GM18868 (cell line): Measurements from ENCODE around the gene C3orf52.
A peak's percentile ranks its signal among the peaks of the same experiment; 100 is the strongest.

ENCODE experiments used
- ATAC-seq: cut with Tn5 transposase; IDR thresholded peaks from one replicate; pipeline ENCODE4 v1.9.1; 2021; ENCODE audit warnings: mild to moderate bottlenecking, moderate library complexity; ENCODE audit not compliant: unreplicated experiment

C3orf52 gene

DNA sequence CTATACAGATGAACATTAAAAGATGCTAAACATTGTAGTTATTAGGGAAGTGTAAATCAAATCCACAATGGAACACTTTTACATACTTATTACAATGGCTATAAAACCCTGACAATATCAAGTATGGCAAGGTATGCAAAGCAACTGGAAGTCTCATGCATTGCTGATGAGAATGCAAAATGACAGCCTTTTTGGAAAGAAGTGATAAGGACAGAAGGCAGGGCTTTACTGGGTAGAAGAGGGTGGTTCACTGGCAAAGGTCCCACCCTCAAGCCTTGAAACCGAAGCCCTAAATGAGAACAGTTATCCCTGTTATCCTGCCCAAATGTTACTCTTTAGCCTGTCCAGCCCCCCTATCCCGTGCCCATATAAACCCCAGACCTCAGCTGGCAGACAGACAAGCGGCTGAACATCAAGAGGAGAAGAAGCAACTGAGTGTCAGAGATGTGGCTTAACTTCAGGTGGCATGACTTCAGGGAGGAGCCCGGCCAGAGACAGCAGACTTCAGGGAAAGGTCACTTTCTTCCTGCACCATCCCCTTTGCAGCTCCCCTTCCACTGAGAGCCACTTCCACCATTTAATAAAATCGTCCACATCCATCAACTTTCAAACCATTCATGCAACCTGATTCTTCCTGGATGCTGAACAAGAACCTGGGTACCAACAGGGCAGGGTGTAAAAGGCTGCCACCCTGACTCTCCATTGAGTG is 47.6 kb downstream of the C3orf52 start:
- ATAC-seq = no peak

DNA sequence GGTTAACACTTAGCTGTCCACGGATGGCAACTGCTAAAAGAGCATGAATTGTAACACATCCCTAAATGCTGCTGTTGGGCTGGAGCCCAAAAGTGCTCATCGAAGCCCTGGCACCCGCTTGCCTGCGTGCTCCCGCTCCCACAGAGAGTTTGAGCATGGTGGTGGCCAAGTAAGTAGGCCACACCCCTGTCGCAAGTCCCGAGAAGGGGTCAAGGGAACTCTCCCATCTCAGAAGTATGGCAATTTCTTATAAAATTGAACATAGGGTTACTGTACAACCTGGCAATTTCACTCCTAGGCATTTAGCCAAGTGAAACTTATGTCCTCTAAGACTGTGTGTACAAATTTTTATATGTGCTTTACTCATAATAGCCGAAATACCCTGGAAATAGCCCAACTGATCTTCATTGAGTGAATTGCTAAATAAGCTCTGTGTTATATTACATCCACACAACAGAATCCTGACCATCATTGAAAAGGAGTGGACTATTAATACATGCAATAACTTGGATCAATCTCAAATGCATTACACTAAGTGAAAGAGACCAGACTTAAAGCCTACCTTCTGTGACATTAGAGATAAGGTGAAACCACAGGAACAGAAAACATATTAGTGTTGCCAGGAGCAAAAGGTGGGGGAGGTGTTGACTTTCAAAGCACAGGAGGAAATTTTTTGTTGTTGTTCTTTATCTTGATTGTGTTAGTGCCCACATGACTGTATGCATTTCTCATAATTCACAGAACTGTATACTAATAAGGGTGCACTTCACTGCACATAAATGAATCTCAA is 48.3 kb downstream of the C3orf52 start:
- peak; percentile 12 for ATAC-seq

DNA sequence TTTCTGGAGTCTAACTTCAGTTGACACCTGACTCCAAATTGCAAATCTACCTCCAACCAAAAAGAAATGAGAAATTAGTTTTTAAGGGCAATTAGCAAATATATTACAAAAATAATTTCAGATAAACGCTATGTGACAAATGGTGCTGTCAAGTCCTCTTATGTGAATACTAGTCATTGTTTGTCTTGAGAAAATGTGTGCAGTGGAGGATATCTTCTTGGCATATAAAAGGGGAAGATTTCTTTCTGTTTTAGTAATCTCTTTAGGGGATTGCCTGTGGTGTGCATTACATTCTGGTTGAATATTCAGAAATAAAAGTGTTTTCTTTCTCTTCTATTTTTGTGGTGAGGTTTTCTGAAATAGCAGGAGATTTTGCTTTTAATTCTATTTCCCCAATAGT is 49.9 kb downstream of the C3orf52 start:
- peak; percentile 25 for ATAC-seq

DNA sequence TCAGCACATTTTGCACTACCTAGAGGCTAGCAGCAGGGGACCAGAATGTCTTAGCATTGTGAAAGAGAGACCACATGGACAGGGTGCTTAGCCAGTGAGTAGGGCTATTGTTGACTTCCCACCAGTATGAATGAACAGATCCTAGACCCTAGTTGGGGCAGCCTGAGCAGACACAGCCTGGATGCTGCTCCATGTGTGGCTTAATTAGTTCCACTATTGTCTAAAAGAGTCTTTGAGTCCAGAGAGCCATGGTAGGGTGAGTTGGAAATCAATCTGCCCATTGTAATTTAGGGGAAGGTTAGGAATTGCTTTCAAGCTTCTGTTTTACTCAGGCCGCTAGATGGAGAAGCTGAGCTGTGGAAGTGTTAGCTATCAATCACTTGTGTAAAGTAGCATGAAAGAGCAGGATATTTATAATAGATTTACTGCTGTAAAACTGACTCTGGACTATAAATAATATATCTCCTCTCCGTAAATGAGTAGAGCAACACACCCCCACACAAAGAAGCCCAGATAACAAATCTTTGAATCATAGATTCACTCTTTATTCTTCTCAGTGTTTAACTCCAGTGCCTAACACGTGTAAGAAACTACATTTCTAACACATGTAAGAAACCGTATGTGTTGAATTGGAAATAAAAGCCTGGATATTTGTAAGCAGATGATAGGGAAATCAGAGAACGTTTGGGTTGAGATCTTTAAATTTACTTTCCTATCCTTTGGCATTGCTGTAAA is 50.9 kb downstream of the C3orf52 start:
- peak; percentile 23 for ATAC-seq

DNA sequence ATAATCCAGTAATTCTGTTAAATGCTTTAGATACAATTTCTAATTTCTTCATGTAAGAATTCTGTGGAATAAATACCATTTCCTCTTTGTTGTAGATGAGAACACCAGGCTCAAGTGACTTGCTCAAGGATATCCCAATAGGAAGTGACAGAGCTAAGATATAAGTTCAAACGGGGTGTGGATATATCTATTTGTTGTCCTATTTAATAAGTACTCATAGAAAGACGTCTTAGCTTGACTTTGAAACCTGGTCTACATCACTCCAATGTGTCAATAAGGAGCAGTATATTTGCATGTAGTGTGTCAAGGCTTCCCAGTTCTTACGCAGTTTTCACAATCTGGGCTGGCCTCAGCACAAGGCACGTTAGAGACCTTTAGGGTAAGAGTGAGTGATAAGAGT is 51.6 kb downstream of the C3orf52 start:
- ATAC-seq = no peak

DNA sequence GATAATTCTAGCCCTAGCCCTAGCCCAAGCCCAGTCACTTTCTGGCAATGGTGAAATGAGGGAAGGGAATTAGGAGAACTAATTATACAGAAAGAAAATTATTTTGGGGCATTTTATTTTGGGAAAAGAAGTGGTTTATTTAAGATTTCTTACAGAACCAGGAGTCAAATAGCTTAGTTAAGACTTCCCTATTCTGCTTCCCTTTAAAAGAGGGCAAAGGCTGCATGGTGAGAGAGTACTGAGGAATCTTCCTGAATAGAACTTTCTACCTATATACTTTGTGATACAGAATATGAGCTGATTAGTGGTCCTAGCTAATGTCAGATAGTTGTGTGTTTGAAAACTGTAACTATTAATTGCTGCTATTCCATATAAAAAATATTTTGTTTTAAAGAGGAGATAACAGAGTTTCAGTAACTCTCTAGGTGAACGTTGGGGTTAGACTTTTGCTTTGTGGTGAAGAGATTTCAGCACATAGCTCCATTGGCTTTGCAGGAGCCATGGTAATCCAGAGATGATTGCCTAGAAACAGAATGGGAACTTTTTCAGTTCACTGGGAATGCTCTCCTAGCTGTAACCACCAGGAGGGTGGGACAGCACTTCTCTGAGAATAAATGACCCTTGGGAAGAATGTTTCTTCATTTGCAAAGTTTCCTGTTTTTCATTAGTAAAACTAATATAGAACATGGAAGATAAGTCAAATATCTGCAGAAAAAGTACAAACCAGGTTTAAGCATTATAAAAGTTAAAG is 52.2 kb downstream of the C3orf52 start:
- ATAC-seq = no peak

DNA sequence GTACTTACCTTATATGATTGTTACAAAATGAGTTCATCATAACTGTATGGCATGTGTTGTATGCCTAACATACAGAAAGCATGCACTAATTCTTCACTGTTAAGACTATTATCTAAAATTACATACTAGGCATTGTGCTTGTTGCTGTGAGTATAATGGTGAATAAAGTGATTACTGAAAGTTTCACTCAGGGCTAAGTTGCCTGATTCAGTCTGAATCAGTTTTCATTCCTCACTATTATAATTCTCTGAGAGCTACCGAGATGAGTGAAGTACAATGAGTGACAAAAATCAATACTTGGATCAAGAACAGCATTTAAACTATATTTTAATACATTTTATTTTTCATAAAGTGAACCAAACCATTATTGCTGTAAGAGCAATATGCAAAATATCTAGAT is 54.4 kb downstream of the C3orf52 start:
- no peak for ATAC-seq

DNA sequence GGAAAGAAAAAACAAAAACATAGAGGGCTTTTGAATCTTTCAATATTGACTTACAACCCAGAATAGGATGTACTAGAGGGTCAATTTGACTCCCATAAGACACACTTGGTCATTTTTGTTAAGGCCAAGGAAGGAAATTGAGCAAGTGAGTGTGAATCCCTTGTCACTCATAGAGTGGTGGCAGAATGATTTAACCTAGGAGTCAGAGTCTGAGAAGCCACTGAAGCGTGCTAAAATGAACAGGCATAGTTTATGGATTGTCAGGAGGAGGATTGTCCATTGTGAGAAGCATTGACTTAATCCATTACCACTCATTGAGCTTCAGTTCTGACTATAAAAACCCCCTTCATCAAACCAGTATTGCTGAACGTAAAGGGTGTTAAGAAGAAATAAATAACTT is 55.1 kb downstream of the C3orf52 start:
- no peak for ATAC-seq

DNA sequence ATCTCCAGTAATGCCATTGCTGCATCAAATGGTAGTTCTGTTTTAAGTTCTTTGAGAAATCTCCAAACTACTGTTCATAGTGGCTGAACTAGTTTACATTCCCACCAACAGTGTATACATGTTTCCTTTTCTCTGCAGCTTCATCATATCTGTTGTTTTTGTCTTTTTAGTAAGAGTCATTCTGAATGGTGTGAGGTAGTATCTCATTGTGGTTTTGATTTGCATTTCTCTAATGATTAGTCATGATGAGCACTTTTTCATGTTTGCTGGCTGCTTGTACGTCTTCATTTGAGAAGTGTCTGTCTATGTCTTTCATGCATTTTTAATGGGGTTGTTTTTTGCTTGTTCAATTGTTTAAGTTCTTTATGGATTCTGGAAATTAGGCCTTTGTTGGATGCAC is 57.1 kb downstream of the C3orf52 start:
- no peak for ATAC-seq

DNA sequence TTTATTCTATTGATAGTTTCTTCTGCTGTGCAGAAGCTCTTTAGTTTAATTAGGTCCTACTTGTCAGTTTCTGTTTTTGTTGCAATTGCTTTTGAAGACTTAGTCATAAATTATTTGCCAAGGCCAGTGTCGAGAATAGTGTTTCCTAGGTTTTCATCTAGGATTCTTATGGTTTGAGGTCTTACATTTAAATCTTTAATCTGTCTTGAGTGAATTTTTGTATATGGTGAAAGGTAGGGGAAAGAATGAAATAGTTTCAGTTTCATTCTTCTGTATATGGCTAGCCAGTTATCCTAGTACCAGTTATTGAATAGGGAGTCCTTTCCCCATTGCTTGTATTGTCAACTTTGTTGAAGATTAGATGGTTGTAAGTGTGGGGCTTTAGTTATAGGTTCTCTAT is 57.5 kb downstream of the C3orf52 start:
- ATAC-seq = no peak

DNA sequence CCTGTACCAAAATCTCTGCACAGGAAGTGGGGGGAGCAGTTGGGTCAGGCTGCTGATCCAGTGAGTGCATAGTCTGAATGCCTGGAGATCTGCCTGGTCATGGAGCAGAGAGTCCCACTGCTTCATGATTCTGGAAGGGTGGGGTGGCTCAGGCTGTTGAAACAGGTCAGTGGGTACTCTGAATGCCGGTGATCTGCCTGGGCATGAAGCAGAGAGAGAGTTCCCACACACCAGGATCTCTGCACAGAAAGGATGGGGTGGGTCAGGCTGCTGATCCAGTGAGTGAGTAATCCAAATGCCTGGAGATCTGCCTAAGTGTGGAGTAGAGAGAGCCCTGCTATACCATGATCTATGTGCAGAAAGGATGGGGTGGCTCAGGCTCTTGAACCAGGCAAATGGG is 62.9 kb downstream of the C3orf52 start:
- ATAC-seq = no peak

DNA sequence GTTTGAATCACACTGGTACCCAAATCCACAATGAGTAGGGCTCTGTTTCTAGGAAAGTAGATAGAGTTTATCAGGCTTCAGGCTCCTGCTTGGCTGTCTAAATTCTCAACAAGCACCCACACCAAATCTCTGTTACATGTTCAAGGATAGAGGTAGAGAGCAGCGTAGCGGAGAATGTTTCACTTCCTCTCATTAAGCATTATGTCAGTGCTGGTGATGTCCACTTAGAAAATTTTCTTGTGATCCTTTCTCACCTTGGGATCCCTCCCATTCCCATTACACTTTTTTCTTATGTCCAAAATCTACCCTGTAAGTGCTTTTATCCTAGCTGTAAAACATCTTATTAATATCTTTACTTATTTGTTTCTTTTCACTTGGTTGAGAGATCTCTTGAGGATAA is 81.6 kb downstream of the C3orf52 start:
- peak; percentile 100 for ATAC-seq
